ENCODE data around the gene TRDMT1.

Gene TRDMT1

DNA sequence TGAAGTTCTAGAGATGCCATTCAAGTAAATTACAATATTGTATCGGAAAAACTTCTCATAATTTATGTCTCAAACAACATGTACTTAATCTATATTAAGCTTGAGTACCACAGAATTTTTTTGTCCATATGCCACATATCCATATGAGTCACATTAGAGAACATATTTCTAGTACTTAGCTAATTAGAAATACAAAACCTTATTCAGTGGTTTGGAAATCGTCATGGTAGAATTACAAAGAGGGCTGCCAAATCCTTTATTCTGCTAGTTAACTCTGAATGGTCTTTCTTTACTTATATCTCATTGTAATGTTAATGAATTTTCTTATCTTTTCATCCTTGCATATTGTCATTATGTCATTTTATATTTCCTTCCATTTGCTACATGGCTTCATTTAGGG, 17.6 kb upstream of the TRDMT1 start:
- Histone ChIP-seq H3K27ac (no peak overlapping the region), H3K9ac (no peak overlapping the region), H3K4me3 (IDR thresholded peaks at IDR 0.05; ENCODE audit: insufficient read depth, low read depth, low read length) (no peak overlapping the region), H3K36me3 (ENCODE audit: insufficient read depth) (no peaks in the 10 kb centered on the region), H3K27me3 (ENCODE audit: insufficient read depth, low read depth) (no peaks in the 10 kb centered on the region), H4K20me1 (ENCODE audit: insufficient read depth) (no peaks in the 10 kb centered on the region), H3K79me2 (ENCODE audit: insufficient read depth, low read depth) (no peaks in the 10 kb centered on the region), H3K4me1 (ENCODE audit: low read depth, poor library complexity, severe bottlenecking) (no peaks in the 10 kb centered on the region), H3K4me2 (no peak overlapping the region), H2AFZ (ENCODE audit: low read depth) (no peak overlapping the region)
- TF ChIP-seq, protein P1, sequence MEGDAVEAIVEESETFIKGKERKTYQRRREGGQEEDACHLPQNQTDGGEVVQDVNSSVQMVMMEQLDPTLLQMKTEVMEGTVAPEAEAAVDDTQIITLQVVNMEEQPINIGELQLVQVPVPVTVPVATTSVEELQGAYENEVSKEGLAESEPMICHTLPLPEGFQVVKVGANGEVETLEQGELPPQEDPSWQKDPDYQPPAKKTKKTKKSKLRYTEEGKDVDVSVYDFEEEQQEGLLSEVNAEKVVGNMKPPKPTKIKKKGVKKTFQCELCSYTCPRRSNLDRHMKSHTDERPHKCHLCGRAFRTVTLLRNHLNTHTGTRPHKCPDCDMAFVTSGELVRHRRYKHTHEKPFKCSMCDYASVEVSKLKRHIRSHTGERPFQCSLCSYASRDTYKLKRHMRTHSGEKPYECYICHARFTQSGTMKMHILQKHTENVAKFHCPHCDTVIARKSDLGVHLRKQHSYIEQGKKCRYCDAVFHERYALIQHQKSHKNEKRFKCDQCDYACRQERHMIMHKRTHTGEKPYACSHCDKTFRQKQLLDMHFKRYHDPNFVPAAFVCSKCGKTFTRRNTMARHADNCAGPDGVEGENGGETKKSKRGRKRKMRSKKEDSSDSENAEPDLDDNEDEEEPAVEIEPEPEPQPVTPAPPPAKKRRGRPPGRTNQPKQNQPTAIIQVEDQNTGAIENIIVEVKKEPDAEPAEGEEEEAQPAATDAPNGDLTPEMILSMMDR (conservative IDR thresholded peaks at IDR 0.05; ENCODE audit: low read depth, low read length): no peak

DNA sequence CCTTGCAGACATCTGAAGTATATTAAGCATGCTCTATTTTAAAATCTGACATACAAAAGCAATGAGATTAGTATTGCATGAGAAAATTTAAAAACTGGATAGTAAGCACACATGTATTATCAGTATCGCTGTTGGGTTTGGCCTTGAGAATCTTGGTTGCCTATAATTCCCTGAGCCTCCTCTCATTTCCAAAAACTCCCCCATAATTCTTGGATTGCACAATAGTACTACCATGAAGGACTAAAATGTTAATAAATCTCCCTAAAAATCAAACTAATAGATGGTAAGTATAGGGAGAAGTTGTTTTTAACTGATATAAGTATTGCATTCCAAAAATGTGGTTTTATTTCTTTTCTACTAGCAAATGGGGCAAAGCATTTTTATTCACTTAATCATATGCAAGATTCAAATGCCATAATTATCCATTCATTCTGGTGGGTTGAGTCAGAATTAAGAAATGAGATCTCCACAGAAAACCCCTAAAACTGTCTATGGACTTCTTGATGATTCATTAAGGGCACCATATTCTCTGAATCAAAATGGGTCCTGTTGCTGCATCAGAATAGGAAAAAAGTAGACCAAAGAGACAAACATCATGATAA, 16.3 kb upstream of the TRDMT1 start:
- no peak overlapping the region for H3K4me2 ChIP-seq
- no peak overlapping the region for H3K4me3 ChIP-seq (IDR thresholded peaks at IDR 0.05; ENCODE audit: insufficient read depth, low read depth, low read length)
- H4K20me1 ChIP-seq (ENCODE audit: insufficient read depth): no peaks in the 10 kb centered on the region
- H3K36me3 ChIP-seq (ENCODE audit: insufficient read depth): no peaks in the 10 kb centered on the region
- no peak overlapping the region for H2AFZ ChIP-seq (ENCODE audit: low read depth)
- H3K4me1 ChIP-seq (ENCODE audit: low read depth, poor library complexity, severe bottlenecking): no peaks in the 10 kb centered on the region
- H3K27ac ChIP-seq: no peak overlapping the region
- TF ChIP-seq, protein P1 (conservative IDR thresholded peaks at IDR 0.05; ENCODE audit: low read depth, low read length): no peak
- H3K79me2 ChIP-seq (ENCODE audit: insufficient read depth, low read depth): no peaks in the 10 kb centered on the region
- H3K27me3 ChIP-seq (ENCODE audit: insufficient read depth, low read depth): no peaks in the 10 kb centered on the region
- H3K9ac ChIP-seq: no peak overlapping the region

DNA sequence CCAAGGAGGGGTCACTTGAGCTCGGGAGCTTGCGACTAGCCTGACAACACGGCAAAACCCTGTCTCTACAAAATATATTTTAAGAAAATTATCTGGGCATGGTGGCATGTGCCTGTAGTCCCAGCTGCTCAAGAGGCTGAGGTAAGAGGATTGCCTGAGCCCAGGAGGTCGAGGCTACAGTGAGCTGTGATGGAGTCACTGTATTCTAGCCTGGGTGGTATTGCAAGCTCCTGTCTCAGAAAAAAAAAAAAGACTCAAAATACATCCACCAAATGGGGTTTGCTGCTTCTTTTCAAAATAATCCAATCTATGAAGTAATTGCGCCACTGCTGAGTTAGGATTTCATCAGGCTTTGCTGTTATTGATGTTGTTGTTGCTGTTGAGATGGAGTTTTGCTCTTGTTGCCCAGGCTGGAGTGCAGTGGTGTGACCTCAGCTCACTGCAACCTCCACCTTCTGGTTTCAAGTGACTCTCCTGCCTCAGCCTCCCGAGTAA, 15.5 kb upstream of the TRDMT1 start:
- no peaks in the 10 kb centered on the region for H4K20me1 ChIP-seq (ENCODE audit: insufficient read depth)
- H2AFZ ChIP-seq (ENCODE audit: low read depth): no peak overlapping the region
- H3K27me3 ChIP-seq (ENCODE audit: insufficient read depth, low read depth): no peaks in the 10 kb centered on the region
- H3K36me3 ChIP-seq (ENCODE audit: insufficient read depth): no peaks in the 10 kb centered on the region
- H3K9ac ChIP-seq: no peak overlapping the region
- TF ChIP-seq, protein P1 (conservative IDR thresholded peaks at IDR 0.05; ENCODE audit: low read depth, low read length): no peak
- H3K27ac ChIP-seq: no peak overlapping the region
- H3K4me3 ChIP-seq (IDR thresholded peaks at IDR 0.05; ENCODE audit: insufficient read depth, low read depth, low read length): no peak overlapping the region
- H3K79me2 ChIP-seq (ENCODE audit: insufficient read depth, low read depth): no peaks in the 10 kb centered on the region
- H3K4me1 ChIP-seq (ENCODE audit: low read depth, poor library complexity, severe bottlenecking): no peaks in the 10 kb centered on the region
- no peak overlapping the region for H3K4me2 ChIP-seq

DNA sequence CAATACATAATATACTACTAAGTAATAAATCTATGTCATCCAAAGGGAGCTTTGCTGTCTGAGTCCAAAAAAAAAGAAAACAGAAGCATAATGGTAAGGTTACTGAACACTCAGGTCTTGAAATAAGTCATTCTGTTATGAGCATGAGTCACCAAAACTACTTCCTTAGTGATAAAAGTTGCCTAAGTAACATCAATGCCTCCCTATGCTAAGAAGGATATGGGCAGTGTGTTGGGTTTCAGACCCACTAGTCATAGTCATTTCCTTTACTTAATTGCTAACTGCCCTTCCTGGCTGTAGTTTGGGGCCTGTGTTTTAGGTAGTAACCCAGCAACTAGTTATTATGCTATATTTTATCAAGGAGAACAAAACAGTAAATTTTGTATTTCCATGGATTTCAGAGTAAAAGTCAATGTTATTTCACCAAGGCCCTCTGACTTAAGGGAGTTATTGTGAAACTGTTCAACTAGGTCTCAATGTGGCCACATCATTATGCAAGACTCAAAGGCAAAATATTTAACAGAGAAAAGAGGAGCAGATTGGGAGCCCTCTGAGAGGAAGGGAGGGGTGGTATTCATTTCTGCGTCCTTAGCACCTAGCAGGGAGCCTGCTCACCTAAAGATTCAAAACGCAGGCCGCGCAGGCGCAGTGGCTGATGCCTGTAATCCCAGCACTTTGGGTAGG, 14.9 kb upstream of the TRDMT1 start:
- H3K4me1 ChIP-seq (ENCODE audit: low read depth, poor library complexity, severe bottlenecking): no peaks in the 10 kb centered on the region
- no peak overlapping the region for H3K9ac ChIP-seq
- H3K4me2 ChIP-seq: no peak overlapping the region
- no peaks in the 10 kb centered on the region for H4K20me1 ChIP-seq (ENCODE audit: insufficient read depth)
- H3K27me3 ChIP-seq (ENCODE audit: insufficient read depth, low read depth): no peaks in the 10 kb centered on the region
- H3K4me3 ChIP-seq (IDR thresholded peaks at IDR 0.05; ENCODE audit: insufficient read depth, low read depth, low read length): no peak overlapping the region
- H3K27ac ChIP-seq: no peak overlapping the region
- H2AFZ ChIP-seq (ENCODE audit: low read depth): no peak overlapping the region
- H3K36me3 ChIP-seq (ENCODE audit: insufficient read depth): no peaks in the 10 kb centered on the region
- TF ChIP-seq, protein P1 (conservative IDR thresholded peaks at IDR 0.05; ENCODE audit: low read depth, low read length): no peak
- no peaks in the 10 kb centered on the region for H3K79me2 ChIP-seq (ENCODE audit: insufficient read depth, low read depth)
